IMR-90 (cell line): ENCODE results near the gene MAPKAP1. TPM values are rescaled to one million over a fixed set of nuclear protein-coding genes. Genes with fewer than 3 reads are reported as not detected.

Experiments used
- ATAC-seq: fragments of 200-7000 bp; cut with Tn5 transposase; 2 replicates; pipeline ENCODE4 v1.9.1; 2020; ENCODE audit warnings: low read depth, mild to moderate bottlenecking, moderate library complexity
- BruUV-seq: library from RNA; stranded (reverse); fragments of 400-500 nt; replicated peaks from 2 replicates; lab custom pipeline; 2021; lab: Mats Ljungman, UMichigan
- CTCF ChIA-PET: fragments of 300-600 bp; formaldehyde crosslinking; extraction: SDS; loops from one replicate; lab custom pipeline; 2021; ENCODE audit warnings: antibody characterized with exemption; lab: Yijun Ruan, JAX
- POLR2A ChIA-PET: fragments of 300-600 bp; sonication (Branson Sonifier 250); formaldehyde crosslinking; loops from one replicate; lab custom pipeline; 2022; ENCODE audit warnings: antibody characterized with exemption; ENCODE audit not compliant: unreplicated experiment; lab: Charles Lee
- DNase-seq: peaks from one replicate; pipeline ENCODE4 v3.0.0; 2013
- H2AFZ ChIP-seq: replicated peaks from 2 replicates; pipeline ENCODE3; 2013; ENCODE audit warnings: low read length, mild to moderate bottlenecking; ENCODE audit not compliant: poor library complexity
- H2AK5ac ChIP-seq: 2 replicates; pipeline ENCODE4 v1.6.1; 2013; ENCODE audit warnings: low read depth, low read length, inconsistent platforms
- H2AK9ac ChIP-seq: replicated peaks from 2 replicates; pipeline ENCODE3; 2013; ENCODE audit warnings: mild to moderate bottlenecking, low read depth, low read length, moderate library complexity; ENCODE audit not compliant: poor library complexity
- H2BK120ac ChIP-seq: 2 replicates; pipeline ENCODE4 v1.6.1; 2013; ENCODE audit warnings: low read depth, low read length, inconsistent platforms
- H2BK15ac ChIP-seq: 3 replicates; pipeline ENCODE4 v1.6.1; 2013; ENCODE audit warnings: low read depth, low read length, inconsistent platforms
- H2BK20ac ChIP-seq: 2 replicates; pipeline ENCODE4 v1.6.1; 2013; ENCODE audit warnings: low read depth, mild to moderate bottlenecking, inconsistent platforms, low read length, moderate library complexity
- H2BK5ac ChIP-seq: 2 replicates; pipeline ENCODE4 v1.6.1; 2013; ENCODE audit warnings: mild to moderate bottlenecking, low read depth, low read length, inconsistent platforms; ENCODE audit not compliant: poor library complexity, severe bottlenecking
- H3K14ac ChIP-seq: replicated peaks from 2 replicates; pipeline ENCODE4 v1.6.1; 2013; ENCODE audit warnings: low read depth, low read length, inconsistent platforms
- H3K18ac ChIP-seq: 2 replicates; pipeline ENCODE4 v1.6.1; 2013; ENCODE audit warnings: low read depth, low read length, control low read depth
- H3K23ac ChIP-seq: 2 replicates; pipeline ENCODE4 v1.6.1; 2013; ENCODE audit warnings: low read depth, low read length, inconsistent platforms
- H3K27ac ChIP-seq: 2 replicates; pipeline ENCODE4 v1.5.1; 2013; ENCODE audit warnings: mild to moderate bottlenecking, control low read depth, low read length; ENCODE audit not compliant: insufficient read depth
- H3K27me3 ChIP-seq: 2 replicates; pipeline ENCODE4 v1.6.1; 2013; ENCODE audit warnings: low read length; ENCODE audit not compliant: control insufficient read depth, insufficient read depth
- H3K36me3 ChIP-seq: 2 replicates; pipeline ENCODE4 v1.6.1; 2013; ENCODE audit warnings: low read length, mixed read lengths; ENCODE audit not compliant: control insufficient read depth, insufficient read depth
- H3K4ac ChIP-seq: 2 replicates; pipeline ENCODE4 v1.6.1; 2013; ENCODE audit warnings: low read depth, low read length, inconsistent platforms
- H3K4me1 ChIP-seq: 2 replicates; pipeline ENCODE4 v1.6.1; 2013; ENCODE audit warnings: low read length, mixed read lengths; ENCODE audit not compliant: control insufficient read depth, insufficient read depth
- H3K4me2 ChIP-seq: 2 replicates; pipeline ENCODE4 v1.6.1; 2013; ENCODE audit warnings: low read depth, mild to moderate bottlenecking, control low read depth, low read length, moderate library complexity
- H3K4me3 ChIP-seq: 2 replicates; pipeline ENCODE4 v1.5.1; 2013; ENCODE audit warnings: low read depth, mild to moderate bottlenecking, control low read depth, low read length, moderate library complexity; ENCODE audit not compliant: insufficient read depth
- H3K56ac ChIP-seq: 2 replicates; pipeline ENCODE4 v1.6.1; 2013; ENCODE audit warnings: low read length, inconsistent platforms; ENCODE audit not compliant: insufficient read depth; ENCODE audit errors: extremely low read depth
- H3K79me1 ChIP-seq, 2 experiments: 2 replicates each; pipeline ENCODE4 v1.6.1; 2013; ENCODE audit warnings: low read length in 2 of 2, inconsistent platforms in 1 of 2, low read depth in 1 of 2
- H3K9ac ChIP-seq: 2 replicates; pipeline ENCODE4 v1.6.1; 2013; ENCODE audit warnings: low read depth, low read length, control low read depth
- H3K9me1 ChIP-seq: 2 replicates; pipeline ENCODE4 v1.6.1; 2013; ENCODE audit warnings: low read length, inconsistent platforms; ENCODE audit not compliant: insufficient read depth
- H3K9me3 ChIP-seq: 2 replicates; pipeline ENCODE4 v1.6.1; 2013; ENCODE audit warnings: low read length; ENCODE audit not compliant: control insufficient read depth, insufficient read depth
- H4K20me1 ChIP-seq: 2 replicates; pipeline ENCODE4 v1.6.1; 2013; ENCODE audit warnings: low read length, inconsistent platforms; ENCODE audit not compliant: insufficient read depth
- H4K5ac ChIP-seq: 2 replicates; pipeline ENCODE4 v1.6.1; 2013; ENCODE audit warnings: mild to moderate bottlenecking, low read depth, low read length, control low read depth
- H4K8ac ChIP-seq, 2 experiments: 2 replicates each; pipeline ENCODE4 v1.6.1; 2013; ENCODE audit warnings: low read depth in 2 of 2, low read length in 2 of 2, control low read depth in 1 of 2, inconsistent platforms in 1 of 2
- H4K91ac ChIP-seq: 2 replicates; pipeline ENCODE4 v1.6.1; 2013; ENCODE audit warnings: low read depth, low read length, inconsistent platforms; ENCODE audit not compliant: insufficient read depth
- CEBPB ChIP-seq: IDR thresholded peaks from 2 replicates; pipeline ENCODE4 v1.6.1; 2012; ENCODE audit warnings: low read depth, low read length, improper control_type of control experiment
- CHD1 ChIP-seq: IDR thresholded peaks from 2 replicates; pipeline ENCODE4 v1.6.1; 2012; ENCODE audit warnings: low read depth, low read length, improper control_type of control experiment
- WGBS, 2 experiments: methylation state at CpG; one replicate each; pipeline versions ENCODE4 v1.1.5 to v1.1.7; 2013; ENCODE audit warnings: missing lambda C conversion rate in 2 of 2; ENCODE audit not compliant: insufficient read length in 1 of 2; ENCODE audit errors: extremely low coverage in 2 of 2; 5-methylcytosine and 5-hydroxymethylcytosine counted together
- dilution Hi-C: fragments of 300-500 bp; cut with HindIII; formaldehyde crosslinking; loops from one replicate; pipeline ENCODE4 v1.14.3; 2018; ENCODE audit warnings: low sequenced_read_pairs; ENCODE audit not compliant: unreplicated experiment
- in situ Hi-C: fragments of 300-500 bp; cut with MboI; formaldehyde crosslinking; loops from 3 replicates; pipeline ENCODE4 v1.14.3; 2019; ENCODE audit warnings: low sequenced_read_pairs, inconsistent platforms, mixed read lengths
- intact Hi-C: fragments of 100-400 bp; cut with micrococcal nuclease; formaldehyde crosslinking; loops from 2 replicates; pipeline ENCODE4 v1.10.0; 2022
- polyA plus RNA-seq, 3 experiments: library from polyadenylated mRNA; depleted of rRNA; stranded (reverse); fragments of >200 nt; gene quantifications; 2 replicates each; pipeline ENCODE4 v1.2.3, GENCODE V29; 2012; ENCODE audit warnings: low replicate concordance in 1 of 3
- total RNA-seq: library from RNA; depleted of rRNA; stranded (reverse); fragments of >200 nt; gene quantifications from 2 replicates; pipeline ENCODE4 v1.2.3, GENCODE V29; 2012
- TF ChIP-seq, protein P1 (sequence below): conservative IDR thresholded peaks from 2 replicates; pipeline ENCODE4 v1.5.1; 2012; ENCODE audit warnings: mild to moderate bottlenecking, low read depth, low read length, improper control_type of control experiment

The MAPKAP1 gene
- total and polyA plus RNA-seq, 2 of the 4 experiments (the other 2 are of a cell fraction) = 87.2 to 158 TPM

DNA sequence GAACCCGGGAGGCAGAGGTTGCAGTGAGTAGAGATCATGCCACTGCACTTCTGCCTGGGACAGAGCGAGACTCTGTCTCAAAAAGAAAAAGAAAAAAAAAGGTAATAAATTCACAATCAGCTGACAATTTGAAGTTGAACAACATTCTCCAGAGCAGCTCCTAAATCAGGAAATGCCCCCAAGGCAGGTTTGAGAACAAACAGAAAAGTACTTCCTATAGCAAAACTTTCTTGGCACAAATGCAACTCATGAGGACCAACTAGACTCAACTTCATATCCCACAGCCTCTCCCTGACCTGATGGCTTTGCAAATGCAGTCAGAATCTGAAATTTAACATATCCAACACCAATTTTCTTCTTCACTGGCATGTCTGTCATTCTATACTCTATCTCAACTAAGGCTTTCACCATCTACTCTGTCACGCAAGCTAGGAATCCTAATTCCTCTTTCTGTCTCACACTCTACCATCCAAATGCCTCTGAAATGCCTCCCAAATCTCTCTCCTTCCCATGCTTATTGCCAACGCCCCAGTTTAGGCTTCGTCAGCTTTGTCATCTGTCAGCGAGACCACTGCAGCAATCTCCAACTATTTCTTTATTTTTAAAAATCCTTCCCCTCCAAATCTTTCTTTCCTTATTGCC, 113.3 kb downstream of the MAPKAP1 start:
- Histone ChIP-seq H3K4me3 (no peak overlapping the region), H4K5ac (no peak overlapping the region), H3K23ac (no peak overlapping the region), H3K18ac (no peak overlapping the region), H3K9ac (no peak overlapping the region), H3K27me3 (no peaks in the 10 kb centered on the region), H2BK20ac (no peak overlapping the region), H3K14ac (no peak overlapping the region), H2AK9ac (no peak overlapping the region), H3K4me2 (no peak overlapping the region), H3K9me1 (peaks cover 16% of the 10 kb centered on the region), H4K20me1 (peaks cover 31% of the 10 kb centered on the region), H2BK120ac (no peak overlapping the region), H3K79me1 (peaks cover 23 to 63% of the 10 kb centered on the region in 2 experiments), H4K8ac (no peak overlapping the region), H3K27ac (no peak overlapping the region), H3K4ac (no peak overlapping the region), H2AFZ (no peak overlapping the region), H2BK15ac (no peak overlapping the region), H2BK5ac (no peak overlapping the region), H3K56ac (no peak overlapping the region), H2AK5ac (no peak overlapping the region), H3K4me1 (peaks cover 2% of the 10 kb centered on the region), H3K36me3 (no peaks in the 10 kb centered on the region; the same call in 1 of the 2 replicates), H4K91ac (no peak overlapping the region), H3K9me3 (no peaks in the 10 kb centered on the region)
- dilution Hi-C loops = no loop called here
- ChIA-PET CTCF (no interaction called here), POLR2A (no interaction called here)
- ATAC-seq = no peak
- no TSS peak for BruUV-seq
- in situ Hi-C loops = no loop called here
- TF ChIP-seq, protein P1, sequence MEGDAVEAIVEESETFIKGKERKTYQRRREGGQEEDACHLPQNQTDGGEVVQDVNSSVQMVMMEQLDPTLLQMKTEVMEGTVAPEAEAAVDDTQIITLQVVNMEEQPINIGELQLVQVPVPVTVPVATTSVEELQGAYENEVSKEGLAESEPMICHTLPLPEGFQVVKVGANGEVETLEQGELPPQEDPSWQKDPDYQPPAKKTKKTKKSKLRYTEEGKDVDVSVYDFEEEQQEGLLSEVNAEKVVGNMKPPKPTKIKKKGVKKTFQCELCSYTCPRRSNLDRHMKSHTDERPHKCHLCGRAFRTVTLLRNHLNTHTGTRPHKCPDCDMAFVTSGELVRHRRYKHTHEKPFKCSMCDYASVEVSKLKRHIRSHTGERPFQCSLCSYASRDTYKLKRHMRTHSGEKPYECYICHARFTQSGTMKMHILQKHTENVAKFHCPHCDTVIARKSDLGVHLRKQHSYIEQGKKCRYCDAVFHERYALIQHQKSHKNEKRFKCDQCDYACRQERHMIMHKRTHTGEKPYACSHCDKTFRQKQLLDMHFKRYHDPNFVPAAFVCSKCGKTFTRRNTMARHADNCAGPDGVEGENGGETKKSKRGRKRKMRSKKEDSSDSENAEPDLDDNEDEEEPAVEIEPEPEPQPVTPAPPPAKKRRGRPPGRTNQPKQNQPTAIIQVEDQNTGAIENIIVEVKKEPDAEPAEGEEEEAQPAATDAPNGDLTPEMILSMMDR = no peak
- TF ChIP-seq CEBPB (no peak), CHD1 (no peak)
- DNase-seq = no peak
- intact Hi-C loops = no loop called here
- WGBS, 2 experiments = 97% methylated on average over 5 of the region's 6 CpGs; no CpG with 5 or more reads in 1 of the 2 experiments
